GM13977 (cell line): ENCODE measurements around the gene TFIP11.

Experiments used
- DNase-seq: peaks from one replicate; pipeline ENCODE4 v3.0.0; 2012; ENCODE audit warnings: low spot score
- in situ Hi-C: fragments of 300-500 bp; cut with MboI; formaldehyde crosslinking; loops from one replicate; pipeline ENCODE4 v1.12.0; 2022; ENCODE audit warnings: low sequenced_read_pairs, low pct_unique_long_range_greater_than_20kb, mixed read lengths, inconsistent platforms; ENCODE audit not compliant: unreplicated experiment
- TF ChIP-seq, protein P1 (sequence below): IDR thresholded peaks from 2 replicates; pipeline ENCODE4 v1.5.1; 2012; ENCODE audit warnings: mild to moderate bottlenecking, control low read depth; ENCODE audit not compliant: insufficient read depth; ENCODE audit errors: extremely low read depth, missing control alignments

TFIP11 gene

DNA sequence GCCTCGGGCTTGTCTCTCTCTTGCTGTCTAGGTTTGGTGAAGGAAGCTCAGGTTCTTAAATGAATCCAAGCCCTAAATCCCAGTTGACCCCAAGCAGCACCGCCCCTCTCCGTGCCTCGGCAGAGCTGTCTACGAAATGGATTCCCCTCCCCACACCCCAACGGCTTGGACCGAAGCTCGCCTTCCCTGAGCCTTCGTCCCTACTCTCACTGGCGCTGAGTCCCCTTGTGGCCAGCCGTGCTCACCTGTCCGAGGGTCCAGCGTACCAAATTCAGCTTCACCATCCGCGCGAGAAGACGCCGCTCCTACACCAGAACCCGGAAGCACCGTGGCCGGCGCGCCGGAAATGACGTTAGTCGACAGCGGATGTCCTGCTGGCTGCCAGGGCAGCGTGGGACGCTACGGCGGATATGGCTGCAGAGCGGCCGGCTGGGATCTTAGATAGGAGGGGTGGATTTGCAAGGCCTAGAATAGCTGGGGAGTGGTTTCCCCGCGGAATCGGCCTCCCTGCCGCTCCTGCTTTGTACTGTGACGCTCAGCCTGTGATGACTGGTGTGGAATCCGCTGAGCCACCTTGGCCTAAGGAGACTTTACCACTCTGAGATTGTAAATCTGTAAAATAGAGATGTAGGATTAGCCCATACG, at the start of gene TFIP11:
Gene TFIP11 (minus strand): TSS at position 325 of the 645 bp plus-strand sequence. CDS start 2,201 bp downstream, outside the sequence.
- in situ Hi-C loops, result no loop called here
- TF ChIP-seq, protein P1, sequence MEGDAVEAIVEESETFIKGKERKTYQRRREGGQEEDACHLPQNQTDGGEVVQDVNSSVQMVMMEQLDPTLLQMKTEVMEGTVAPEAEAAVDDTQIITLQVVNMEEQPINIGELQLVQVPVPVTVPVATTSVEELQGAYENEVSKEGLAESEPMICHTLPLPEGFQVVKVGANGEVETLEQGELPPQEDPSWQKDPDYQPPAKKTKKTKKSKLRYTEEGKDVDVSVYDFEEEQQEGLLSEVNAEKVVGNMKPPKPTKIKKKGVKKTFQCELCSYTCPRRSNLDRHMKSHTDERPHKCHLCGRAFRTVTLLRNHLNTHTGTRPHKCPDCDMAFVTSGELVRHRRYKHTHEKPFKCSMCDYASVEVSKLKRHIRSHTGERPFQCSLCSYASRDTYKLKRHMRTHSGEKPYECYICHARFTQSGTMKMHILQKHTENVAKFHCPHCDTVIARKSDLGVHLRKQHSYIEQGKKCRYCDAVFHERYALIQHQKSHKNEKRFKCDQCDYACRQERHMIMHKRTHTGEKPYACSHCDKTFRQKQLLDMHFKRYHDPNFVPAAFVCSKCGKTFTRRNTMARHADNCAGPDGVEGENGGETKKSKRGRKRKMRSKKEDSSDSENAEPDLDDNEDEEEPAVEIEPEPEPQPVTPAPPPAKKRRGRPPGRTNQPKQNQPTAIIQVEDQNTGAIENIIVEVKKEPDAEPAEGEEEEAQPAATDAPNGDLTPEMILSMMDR, result no peak

DNA sequence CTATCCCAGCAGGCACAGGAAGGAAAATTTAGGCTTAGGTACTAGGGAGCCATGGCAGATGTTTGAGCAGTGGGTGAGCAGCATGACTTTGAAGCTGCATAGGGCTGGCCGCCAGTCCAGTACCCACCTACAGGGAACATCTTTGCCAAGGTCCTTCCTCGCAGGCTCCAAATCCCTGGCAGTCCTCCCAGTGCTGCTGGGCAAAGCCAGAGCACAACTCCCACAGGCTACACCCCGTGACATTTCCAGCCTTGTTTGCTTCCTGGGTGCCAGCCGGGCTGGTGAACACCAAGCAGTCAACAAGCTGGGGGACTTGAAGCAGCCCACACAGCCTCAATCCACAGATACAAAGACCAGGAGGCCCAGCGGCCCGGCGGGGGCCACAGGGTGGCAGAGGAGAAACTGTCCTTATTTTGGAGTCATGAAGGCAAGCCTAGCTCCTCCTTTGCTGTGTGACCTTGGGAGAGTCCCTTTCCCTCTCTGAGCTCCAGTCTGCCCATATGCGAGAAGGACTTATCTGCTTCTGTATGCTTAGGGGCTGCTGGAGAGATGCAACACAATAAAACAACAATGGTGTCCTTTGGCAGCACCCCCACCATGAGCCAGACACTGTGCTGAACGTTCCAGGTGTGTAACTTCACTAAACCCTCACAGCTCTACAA, 49.6 kb upstream of the TFIP11 start:
- TF ChIP-seq, protein P1, result no peak
- in situ Hi-C loops, result no loop called here
- DNase-seq, result no peak

More for the DNA sequence above, at the start of gene TFIP11:
- DNase-seq, result peak; percentile 94

DNA sequence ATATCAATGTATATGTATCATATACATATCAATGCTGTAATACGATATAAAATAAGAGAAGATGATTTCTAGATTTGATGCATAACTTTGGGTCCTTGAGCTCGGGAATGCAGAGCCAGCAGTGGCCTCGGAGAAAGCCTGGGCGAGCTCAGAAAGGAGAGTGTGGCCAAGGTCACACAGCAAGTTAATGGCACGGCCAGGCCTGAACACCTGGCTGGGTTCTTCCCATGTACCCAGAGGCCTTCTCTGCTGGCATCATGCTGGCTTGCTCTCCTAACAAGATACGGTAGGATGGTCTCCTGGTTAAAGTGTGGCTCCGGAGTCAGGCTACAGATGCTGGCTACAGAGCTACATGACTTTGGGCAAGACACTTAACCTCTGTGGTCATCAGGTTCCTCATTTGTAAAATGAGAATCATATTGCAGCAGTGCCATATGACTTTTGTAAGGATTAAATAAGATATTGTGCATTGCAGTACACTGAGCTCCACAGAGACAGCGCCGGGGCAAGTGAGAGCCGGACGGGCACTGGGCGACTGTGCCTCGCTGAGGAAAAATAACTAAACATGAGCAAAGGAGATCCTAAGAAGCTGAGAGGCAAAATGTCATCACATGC, 47.8 kb upstream of the TFIP11 start:
- TF ChIP-seq, protein P1, result no peak
- DNase-seq, result no peak
- in situ Hi-C loops, result no loop called here

DNA sequence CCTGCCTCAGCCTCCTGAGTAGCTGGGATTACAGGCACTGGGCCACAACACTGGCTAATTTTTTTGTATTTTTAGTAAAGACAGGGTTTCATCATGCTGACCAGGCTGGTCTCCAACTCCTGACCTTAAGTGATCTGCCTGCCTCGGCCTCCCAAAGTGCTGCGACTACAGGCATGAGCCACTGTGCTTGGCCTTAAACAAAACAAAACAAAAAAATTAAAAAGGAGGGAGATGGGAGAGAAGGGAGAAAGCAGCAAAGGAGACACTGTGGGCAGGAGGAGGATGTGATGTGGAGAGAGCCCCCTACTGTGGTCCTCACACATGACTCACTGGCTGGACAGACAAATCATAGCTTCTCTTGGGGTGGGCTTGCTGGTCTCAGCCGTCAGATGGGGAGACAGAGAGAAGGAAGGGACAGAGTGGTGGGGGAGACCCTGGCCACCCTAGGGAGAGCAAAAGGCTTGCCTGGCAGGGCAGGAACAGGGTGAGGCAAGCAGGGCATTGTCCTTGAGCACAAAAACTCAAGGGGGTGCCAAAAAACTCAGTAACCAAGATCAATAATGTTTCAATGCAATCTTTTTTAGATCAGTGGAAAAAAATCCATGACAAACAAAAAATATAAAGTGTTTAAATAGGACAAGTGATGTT, 46.1 kb upstream of the TFIP11 start:
- TF ChIP-seq, protein P1, result no peak
- in situ Hi-C loops, result no loop called here
- DNase-seq, result no peak

DNA sequence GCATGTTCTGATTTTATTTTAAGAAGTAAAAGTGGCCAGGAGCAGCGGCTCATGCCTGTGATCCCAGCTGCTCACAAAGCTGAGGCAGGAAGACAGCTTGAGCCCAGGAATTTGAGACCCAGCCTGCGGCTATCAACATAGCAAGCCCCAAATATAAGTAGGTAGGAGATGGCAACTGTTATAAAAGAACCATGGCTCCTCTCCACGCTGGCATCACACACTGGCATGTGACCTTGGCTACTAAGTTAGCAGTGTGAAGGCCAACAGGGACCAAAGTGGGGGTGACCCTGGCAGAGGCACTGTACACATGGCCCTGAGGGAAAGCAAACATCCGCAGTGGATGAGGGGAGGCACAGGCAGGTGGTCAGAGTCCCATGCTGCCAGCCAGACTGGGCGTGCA, 44.6 kb upstream of the TFIP11 start:
- TF ChIP-seq, protein P1, result no peak
- in situ Hi-C loops, result no loop called here
- no peak for DNase-seq

DNA sequence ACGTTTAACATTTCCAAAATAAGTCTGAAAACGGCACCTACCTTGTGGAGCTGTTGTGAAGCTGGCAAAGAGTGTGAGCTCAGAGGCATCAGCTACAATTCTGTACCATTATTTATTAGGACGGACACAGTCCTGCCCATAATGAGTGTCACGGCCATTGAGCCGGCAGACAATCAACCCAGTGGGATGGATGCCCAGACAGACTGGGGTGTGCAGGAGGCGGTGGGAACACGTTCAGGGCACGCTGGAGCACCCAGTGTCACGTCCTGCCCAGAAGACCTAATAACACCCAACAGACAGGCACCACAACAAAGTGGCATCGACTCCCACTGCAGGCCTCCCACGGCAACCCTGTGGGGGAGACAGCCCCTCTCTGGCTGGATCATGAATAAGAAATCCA, 43.2 kb upstream of the TFIP11 start:
- TF ChIP-seq, protein P1, result no peak
- in situ Hi-C loops, result no loop called here
- no peak for DNase-seq
